Thymus (tissue), 11 donors: ENCODE results near the gene XDH. TPM values are rescaled to one million over a fixed set of nuclear protein-coding genes. Genes with fewer than 3 reads are reported as not detected.

Experiments
- DNase-seq, 9 donors: peaks; one replicate each; pipeline ENCODE4 v3.0.0-alpha.2; 2013; ENCODE audit warnings: low spot score in 9 of 9, low read depth in 6 of 9, missing footprints in 1 of 9
- H3K27ac ChIP-seq, 2 donors: one replicate each; pipeline ENCODE4 v1.5.1; 2013; ENCODE audit warnings: control low read depth in 1 of 2, low read depth in 1 of 2, low read length in 1 of 2, mild to moderate bottlenecking in 1 of 2, moderate library complexity in 1 of 2
- H3K27me3 ChIP-seq, 2 donors: one replicate each; pipeline ENCODE4 v1.5.1; 2013; ENCODE audit warnings: low read length in 1 of 2; ENCODE audit not compliant: control insufficient read depth in 2 of 2, insufficient read depth in 1 of 2
- H3K36me3 ChIP-seq, 2 donors: one replicate each; pipeline ENCODE4 v1.5.1; 2013; ENCODE audit warnings: low read length in 1 of 2, mild to moderate bottlenecking in 1 of 2, moderate library complexity in 1 of 2; ENCODE audit not compliant: control insufficient read depth in 2 of 2, insufficient read depth in 2 of 2
- H3K4me1 ChIP-seq, 2 donors: one replicate each; pipeline ENCODE4 v1.5.1; 2013; ENCODE audit warnings: low read length in 2 of 2; ENCODE audit not compliant: control insufficient read depth in 2 of 2, insufficient read depth in 2 of 2
- H3K4me3 ChIP-seq, 2 donors: one replicate each; pipeline ENCODE4 v1.5.1; 2013; ENCODE audit warnings: low read length in 2 of 2, control low read depth in 1 of 2, mild to moderate bottlenecking in 1 of 2
- H3K9me3 ChIP-seq, 2 donors: one replicate each; pipeline ENCODE4 v1.5.1; 2013; ENCODE audit warnings: low read length in 1 of 2, mild to moderate bottlenecking in 1 of 2; ENCODE audit not compliant: control insufficient read depth in 2 of 2, insufficient read depth in 1 of 2
- WGBS: extraction: QIAGEN DNeasy Blood & Tissue Kit; methylation state at CpG from one replicate; pipeline ENCODE4 v1.1.7; 2013; 5-methylcytosine and 5-hydroxymethylcytosine counted together
- polyA plus RNA-seq: library from polyadenylated mRNA; stranded (reverse); fragments of 200-250 nt; gene quantifications from one replicate; pipeline ENCODE4 v1.2.3, GENCODE V29; 2013
- total RNA-seq: library from RNA; stranded (reverse); fragments of 120-200 nt; gene quantifications from one replicate; pipeline ENCODE4 v1.2.4, GENCODE V29; 2013
- donor health status: healthy.

Gene XDH
- total and polyA plus RNA-seq, 2 donors = 0.19 to 0.78 TPM

DNA sequence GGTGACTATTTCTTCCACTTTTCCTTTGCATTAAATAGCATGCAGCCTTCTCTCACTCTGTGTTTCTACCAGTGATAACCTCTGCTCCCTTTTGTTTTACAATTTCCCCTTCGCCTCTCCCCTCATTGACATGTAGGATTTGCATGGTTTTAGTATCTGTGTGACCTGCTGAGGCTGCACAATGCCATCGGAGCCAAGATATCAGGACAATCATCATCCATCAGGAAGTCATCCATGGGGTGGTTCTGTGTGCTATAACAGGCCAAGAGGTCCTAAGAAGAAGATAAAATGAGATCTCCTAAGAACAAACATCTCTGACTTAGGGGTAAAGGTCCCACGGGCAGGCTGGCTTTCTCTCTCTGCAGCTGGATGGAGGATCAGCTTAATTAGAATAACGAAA lies 115.0 kb downstream of the XDH start:
- no peaks in the 10 kb centered on the region for H3K4me1 ChIP-seq
- DNase-seq = no peak
- 90% methylated on average over 4 of the region's 4 CpGs for WGBS
- no peak overlapping the region for H3K27ac ChIP-seq
- no peak overlapping the region for H3K4me3 ChIP-seq
- H3K9me3 ChIP-seq = no peaks in the 10 kb centered on the region
- no peaks in the 10 kb centered on the region for H3K27me3 ChIP-seq
- no peaks in the 10 kb centered on the region for H3K36me3 ChIP-seq

GRCh38 chr2:31297751-31298150 lies 116.8 kb downstream of the XDH start:
- no peaks in the 10 kb centered on the region for H3K27me3 ChIP-seq
- H3K4me3 ChIP-seq = no peak overlapping the region
- DNase-seq = no peak
- no peak overlapping the region for H3K27ac ChIP-seq
- no peaks in the 10 kb centered on the region for H3K36me3 ChIP-seq
- no peaks in the 10 kb centered on the region for H3K4me1 ChIP-seq
- no peaks in the 10 kb centered on the region for H3K9me3 ChIP-seq
- 23% methylated on average over 1 of the region's 1 CpG for WGBS

GRCh38 chr2:31296641-31297287 lies 117.8 kb downstream of the XDH start:
- H3K27ac ChIP-seq = no peak overlapping the region
- WGBS = 91% methylated on average over 8 of the region's 8 CpGs
- no peaks in the 10 kb centered on the region for H3K27me3 ChIP-seq
- H3K4me1 ChIP-seq = no peaks in the 10 kb centered on the region
- DNase-seq = no peak
- no peaks in the 10 kb centered on the region for H3K9me3 ChIP-seq
- no peaks in the 10 kb centered on the region for H3K36me3 ChIP-seq
- H3K4me3 ChIP-seq = no peak overlapping the region

DNA sequence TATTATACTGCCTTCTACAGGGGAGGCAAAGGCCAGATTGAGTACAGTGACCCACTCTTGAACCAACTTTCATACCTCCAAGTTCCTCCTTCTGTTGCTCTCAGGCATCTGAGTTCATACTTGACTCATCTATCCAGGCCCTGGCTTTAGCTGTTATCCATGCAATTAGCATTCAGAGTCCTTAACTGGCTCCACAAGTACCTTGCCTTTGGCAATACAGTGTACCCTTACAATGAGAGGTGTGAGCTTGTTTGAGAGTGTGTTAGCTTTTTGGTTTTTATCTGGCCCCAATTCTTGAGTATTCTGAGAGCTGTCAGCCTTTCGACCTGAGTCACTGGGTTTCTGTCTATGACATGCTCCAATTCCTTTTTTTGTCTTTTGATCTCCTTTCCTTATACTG lies 120.3 kb downstream of the XDH start:
- Histone ChIP-seq H3K9me3 (no peaks in the 10 kb centered on the region), H3K4me1 (no peaks in the 10 kb centered on the region), H3K27me3 (no peaks in the 10 kb centered on the region), H3K4me3 (no peak overlapping the region), H3K27ac (no peak overlapping the region), H3K36me3 (no peaks in the 10 kb centered on the region)
- 96% methylated on average over 1 of the region's 1 CpG for WGBS
- no peak for DNase-seq

DNA sequence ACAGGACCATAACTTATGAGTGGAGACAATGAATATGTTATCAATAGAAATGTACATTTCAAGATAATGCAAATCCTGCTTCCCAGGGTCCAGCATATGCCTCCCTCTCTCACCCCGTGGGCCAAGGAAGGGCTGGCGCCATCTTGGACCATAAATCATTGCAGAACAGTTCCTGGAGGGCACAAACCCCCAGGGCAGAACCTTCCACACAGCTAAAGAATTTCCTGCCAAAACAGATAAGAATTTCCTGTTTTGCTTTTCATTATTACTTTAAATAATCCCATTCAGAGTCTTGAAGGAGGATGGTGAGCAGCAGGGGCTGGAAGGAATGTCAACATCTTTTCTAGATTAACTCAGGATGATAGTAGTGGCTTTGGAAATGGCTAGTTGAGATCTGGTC lies 126.9 kb downstream of the XDH start:
- Histone ChIP-seq H3K9me3 (no peaks in the 10 kb centered on the region), H3K36me3 (no peaks in the 10 kb centered on the region), H3K4me1 (no peaks in the 10 kb centered on the region), H3K4me3 (no peak overlapping the region), H3K27ac (no peak overlapping the region), H3K27me3 (no peaks in the 10 kb centered on the region)
- no peak for DNase-seq
- WGBS = 54% methylated on average over 2 of the region's 2 CpGs

GRCh38 chr2:31286961-31287550 lies 127.5 kb downstream of the XDH start:
- no peaks in the 10 kb centered on the region for H3K36me3 ChIP-seq
- DNase-seq = no peak
- H3K27me3 ChIP-seq = no peaks in the 10 kb centered on the region
- H3K27ac ChIP-seq = no peak overlapping the region
- H3K4me3 ChIP-seq = no peak overlapping the region
- WGBS = 93% methylated on average over 5 of the region's 5 CpGs
- no peaks in the 10 kb centered on the region for H3K4me1 ChIP-seq
- H3K9me3 ChIP-seq = no peaks in the 10 kb centered on the region

DNA sequence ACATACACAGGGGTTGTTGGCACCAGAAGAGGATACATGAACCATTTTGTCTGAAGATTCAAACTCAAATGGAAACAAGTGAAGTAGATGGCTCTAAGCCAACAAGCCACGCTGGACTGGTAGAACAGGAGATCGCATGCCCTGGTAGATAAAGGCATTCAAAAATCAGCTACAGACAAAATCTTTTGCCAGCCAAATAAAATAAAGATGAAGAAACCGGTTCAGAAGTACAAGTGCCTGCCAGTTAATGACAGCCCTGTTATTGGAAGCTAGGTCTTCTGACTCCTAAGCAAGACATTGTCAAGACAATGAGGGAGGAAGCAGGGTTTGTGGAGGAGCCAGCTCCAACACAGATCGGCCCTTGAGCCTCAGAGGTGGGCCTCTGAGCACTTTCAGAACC lies 128.3 kb downstream of the XDH start:
- no peaks in the 10 kb centered on the region for H3K36me3 ChIP-seq
- no peaks in the 10 kb centered on the region for H3K4me1 ChIP-seq
- H3K9me3 ChIP-seq = no peaks in the 10 kb centered on the region
- DNase-seq = no peak
- no peaks in the 10 kb centered on the region for H3K27me3 ChIP-seq
- 86% methylated on average over 4 of the region's 4 CpGs for WGBS
- no peak overlapping the region for H3K27ac ChIP-seq
- no peak overlapping the region for H3K4me3 ChIP-seq

Other genes with a start within 250 kb of the XDH start
- gene CAPN14, start 197.2 kb downstream of the XDH start, total RNA-seq = 0.52 TPM
- 0.62 TPM for gene CAPN14, start 197.2 kb downstream of the XDH start, polyA plus RNA-seq
- gene EHD3, start 180.6 kb downstream of the XDH start, total RNA-seq = 2.7 TPM
- gene EHD3, start 180.6 kb downstream of the XDH start, polyA plus RNA-seq = 4.2 TPM
- gene SRD5A2, start 166.2 kb upstream of the XDH start, total RNA-seq = 0.28 TPM
- 0.07 TPM for gene SRD5A2, start 166.2 kb upstream of the XDH start, polyA plus RNA-seq